IMR-90 (cell line): ENCODE measurements around the gene F3. TPM values are rescaled to one million over a fixed set of nuclear protein-coding genes. Genes with fewer than 3 reads are reported as not detected.

Source experiments
- ATAC-seq: fragments of 200-7000 bp; cut with Tn5 transposase; 2 replicates; pipeline ENCODE4 v1.9.1; 2020; ENCODE audit warnings: low read depth, mild to moderate bottlenecking, moderate library complexity
- BruUV-seq: library from RNA; stranded (reverse); fragments of 400-500 nt; replicated peaks from 2 replicates; lab custom pipeline; 2021; lab: Mats Ljungman, UMichigan
- CTCF ChIA-PET: fragments of 300-600 bp; formaldehyde crosslinking; extraction: SDS; loops from one replicate; lab custom pipeline; 2021; ENCODE audit warnings: antibody characterized with exemption; lab: Yijun Ruan, JAX
- POLR2A ChIA-PET: fragments of 300-600 bp; sonication (Branson Sonifier 250); formaldehyde crosslinking; loops from one replicate; lab custom pipeline; 2022; ENCODE audit warnings: antibody characterized with exemption; ENCODE audit not compliant: unreplicated experiment; lab: Charles Lee
- DNase-seq: peaks from one replicate; pipeline ENCODE4 v3.0.0; 2013
- H2AFZ ChIP-seq: replicated peaks from 2 replicates; pipeline ENCODE3; 2013; ENCODE audit warnings: low read length, mild to moderate bottlenecking; ENCODE audit not compliant: poor library complexity
- H2AK5ac ChIP-seq: 2 replicates; pipeline ENCODE4 v1.6.1; 2013; ENCODE audit warnings: low read depth, low read length, inconsistent platforms
- H2AK9ac ChIP-seq: replicated peaks from 2 replicates; pipeline ENCODE3; 2013; ENCODE audit warnings: mild to moderate bottlenecking, low read depth, low read length, moderate library complexity; ENCODE audit not compliant: poor library complexity
- H2BK120ac ChIP-seq: 2 replicates; pipeline ENCODE4 v1.6.1; 2013; ENCODE audit warnings: low read depth, low read length, inconsistent platforms
- H2BK15ac ChIP-seq: 3 replicates; pipeline ENCODE4 v1.6.1; 2013; ENCODE audit warnings: low read depth, low read length, inconsistent platforms
- H2BK20ac ChIP-seq: 2 replicates; pipeline ENCODE4 v1.6.1; 2013; ENCODE audit warnings: low read depth, mild to moderate bottlenecking, inconsistent platforms, low read length, moderate library complexity
- H2BK5ac ChIP-seq: 2 replicates; pipeline ENCODE4 v1.6.1; 2013; ENCODE audit warnings: mild to moderate bottlenecking, low read depth, low read length, inconsistent platforms; ENCODE audit not compliant: poor library complexity, severe bottlenecking
- H3K14ac ChIP-seq: replicated peaks from 2 replicates; pipeline ENCODE4 v1.6.1; 2013; ENCODE audit warnings: low read depth, low read length, inconsistent platforms
- H3K18ac ChIP-seq: 2 replicates; pipeline ENCODE4 v1.6.1; 2013; ENCODE audit warnings: low read depth, low read length, control low read depth
- H3K23ac ChIP-seq: 2 replicates; pipeline ENCODE4 v1.6.1; 2013; ENCODE audit warnings: low read depth, low read length, inconsistent platforms
- H3K27ac ChIP-seq: 2 replicates; pipeline ENCODE4 v1.5.1; 2013; ENCODE audit warnings: mild to moderate bottlenecking, control low read depth, low read length; ENCODE audit not compliant: insufficient read depth
- H3K27me3 ChIP-seq: 2 replicates; pipeline ENCODE4 v1.6.1; 2013; ENCODE audit warnings: low read length; ENCODE audit not compliant: control insufficient read depth, insufficient read depth
- H3K36me3 ChIP-seq: 2 replicates; pipeline ENCODE4 v1.6.1; 2013; ENCODE audit warnings: low read length, mixed read lengths; ENCODE audit not compliant: control insufficient read depth, insufficient read depth
- H3K4ac ChIP-seq: 2 replicates; pipeline ENCODE4 v1.6.1; 2013; ENCODE audit warnings: low read depth, low read length, inconsistent platforms
- H3K4me1 ChIP-seq: 2 replicates; pipeline ENCODE4 v1.6.1; 2013; ENCODE audit warnings: low read length, mixed read lengths; ENCODE audit not compliant: control insufficient read depth, insufficient read depth
- H3K4me2 ChIP-seq: 2 replicates; pipeline ENCODE4 v1.6.1; 2013; ENCODE audit warnings: low read depth, mild to moderate bottlenecking, control low read depth, low read length, moderate library complexity
- H3K4me3 ChIP-seq: 2 replicates; pipeline ENCODE4 v1.5.1; 2013; ENCODE audit warnings: low read depth, mild to moderate bottlenecking, control low read depth, low read length, moderate library complexity; ENCODE audit not compliant: insufficient read depth
- H3K56ac ChIP-seq: 2 replicates; pipeline ENCODE4 v1.6.1; 2013; ENCODE audit warnings: low read length, inconsistent platforms; ENCODE audit not compliant: insufficient read depth; ENCODE audit errors: extremely low read depth
- H3K79me1 ChIP-seq, 2 experiments: 2 replicates each; pipeline ENCODE4 v1.6.1; 2013; ENCODE audit warnings: low read length in 2 of 2, inconsistent platforms in 1 of 2, low read depth in 1 of 2
- H3K9ac ChIP-seq: 2 replicates; pipeline ENCODE4 v1.6.1; 2013; ENCODE audit warnings: low read depth, low read length, control low read depth
- H3K9me1 ChIP-seq: 2 replicates; pipeline ENCODE4 v1.6.1; 2013; ENCODE audit warnings: low read length, inconsistent platforms; ENCODE audit not compliant: insufficient read depth
- H3K9me3 ChIP-seq: 2 replicates; pipeline ENCODE4 v1.6.1; 2013; ENCODE audit warnings: low read length; ENCODE audit not compliant: control insufficient read depth, insufficient read depth
- H4K20me1 ChIP-seq: 2 replicates; pipeline ENCODE4 v1.6.1; 2013; ENCODE audit warnings: low read length, inconsistent platforms; ENCODE audit not compliant: insufficient read depth
- H4K5ac ChIP-seq: 2 replicates; pipeline ENCODE4 v1.6.1; 2013; ENCODE audit warnings: mild to moderate bottlenecking, low read depth, low read length, control low read depth
- H4K8ac ChIP-seq, 2 experiments: 2 replicates each; pipeline ENCODE4 v1.6.1; 2013; ENCODE audit warnings: low read depth in 2 of 2, low read length in 2 of 2, control low read depth in 1 of 2, inconsistent platforms in 1 of 2
- H4K91ac ChIP-seq: 2 replicates; pipeline ENCODE4 v1.6.1; 2013; ENCODE audit warnings: low read depth, low read length, inconsistent platforms; ENCODE audit not compliant: insufficient read depth
- BHLHE40 ChIP-seq: fragments of 150-350 bp; IDR thresholded peaks from 2 replicates; pipeline ENCODE4 v1.6.1; 2016; ENCODE audit warnings: mild to moderate bottlenecking, low read depth, low read length
- CEBPB ChIP-seq: IDR thresholded peaks from 2 replicates; pipeline ENCODE4 v1.6.1; 2012; ENCODE audit warnings: low read depth, low read length, improper control_type of control experiment
- CHD1 ChIP-seq: IDR thresholded peaks from 2 replicates; pipeline ENCODE4 v1.6.1; 2012; ENCODE audit warnings: low read depth, low read length, improper control_type of control experiment
- FOS ChIP-seq: fragments of 150-350 bp; IDR thresholded peaks from 2 replicates; pipeline ENCODE4 v1.6.1; 2016; ENCODE audit warnings: low read depth, low read length
- MAFK ChIP-seq: IDR thresholded peaks from 2 replicates; pipeline ENCODE4 v1.6.1; 2012; ENCODE audit warnings: low read depth, low read length, improper control_type of control experiment
- MAZ ChIP-seq: IDR thresholded peaks from 2 replicates; pipeline ENCODE4 v1.6.1; 2012; ENCODE audit warnings: low read depth, mild to moderate bottlenecking, low read length, improper control_type of control experiment, moderate library complexity, borderline replicate concordance
- MXI1 ChIP-seq: IDR thresholded peaks from 2 replicates; pipeline ENCODE4 v1.6.1; 2012; ENCODE audit warnings: low read depth, mild to moderate bottlenecking, low read length, moderate library complexity, borderline replicate concordance
- NFE2L2 ChIP-seq: fragments of 150-350 bp; IDR thresholded peaks from 2 replicates; pipeline ENCODE4 v1.6.1; 2016; ENCODE audit warnings: low read depth, mild to moderate bottlenecking, low read length
- POLR2A ChIP-seq: IDR thresholded peaks from 2 replicates; pipeline ENCODE4 v1.6.1; 2012; ENCODE audit warnings: mild to moderate bottlenecking, low read depth, low read length
- RAD21 ChIP-seq: IDR thresholded peaks from 2 replicates; pipeline ENCODE4 v1.6.1; 2012; ENCODE audit warnings: low read length, improper control_type of control experiment
- RCOR1 ChIP-seq: IDR thresholded peaks from 2 replicates; pipeline ENCODE4 v1.6.1; 2012; ENCODE audit warnings: mild to moderate bottlenecking, low read length, improper control_type of control experiment; ENCODE audit not compliant: insufficient replicate concordance
- RFX5 ChIP-seq: IDR thresholded peaks from 2 replicates; pipeline ENCODE4 v1.8.0; 2012; ENCODE audit warnings: low read depth, mild to moderate bottlenecking, low read length, moderate library complexity
- SMC3 ChIP-seq: fragments of 150-350 bp; IDR thresholded peaks from 2 replicates; pipeline ENCODE4 v1.6.1; 2016; ENCODE audit warnings: low read depth, mild to moderate bottlenecking, antibody characterized with exemption, low read length, moderate library complexity
- WGBS, 2 experiments: methylation state at CpG; one replicate each; pipeline versions ENCODE4 v1.1.5 to v1.1.7; 2013; ENCODE audit warnings: missing lambda C conversion rate in 2 of 2; ENCODE audit not compliant: insufficient read length in 1 of 2; ENCODE audit errors: extremely low coverage in 2 of 2; 5-methylcytosine and 5-hydroxymethylcytosine counted together
- dilution Hi-C: fragments of 300-500 bp; cut with HindIII; formaldehyde crosslinking; loops from one replicate; pipeline ENCODE4 v1.14.3; 2018; ENCODE audit warnings: low sequenced_read_pairs; ENCODE audit not compliant: unreplicated experiment
- in situ Hi-C: fragments of 300-500 bp; cut with MboI; formaldehyde crosslinking; loops from 3 replicates; pipeline ENCODE4 v1.14.3; 2019; ENCODE audit warnings: low sequenced_read_pairs, inconsistent platforms, mixed read lengths
- intact Hi-C: fragments of 100-400 bp; cut with micrococcal nuclease; formaldehyde crosslinking; loops from 2 replicates; pipeline ENCODE4 v1.10.0; 2022
- polyA plus RNA-seq, 3 experiments: library from polyadenylated mRNA; depleted of rRNA; stranded (reverse); fragments of >200 nt; gene quantifications; 2 replicates each; pipeline ENCODE4 v1.2.3, GENCODE V29; 2012; ENCODE audit warnings: low replicate concordance in 1 of 3
- total RNA-seq: library from RNA; depleted of rRNA; stranded (reverse); fragments of >200 nt; gene quantifications from 2 replicates; pipeline ENCODE4 v1.2.3, GENCODE V29; 2012
- TF ChIP-seq, protein P1 (sequence below): fragments of 150-350 bp; IDR thresholded peaks from 2 replicates; pipeline ENCODE4 v1.6.1; 2016; ENCODE audit warnings: low read depth, mild to moderate bottlenecking, low read length, moderate library complexity, borderline replicate concordance
- TF ChIP-seq, protein P2 (sequence below): conservative IDR thresholded peaks from 2 replicates; pipeline ENCODE4 v1.5.1; 2012; ENCODE audit warnings: mild to moderate bottlenecking, low read depth, low read length, improper control_type of control experiment
- TF ChIP-seq, protein P3 (sequence below): fragments of 150-350 bp; IDR thresholded peaks from 2 replicates; pipeline ENCODE4 v1.6.1; 2017; ENCODE audit warnings: mild to moderate bottlenecking, antibody characterized with exemption, low read length, low read depth

F3 gene
- total and polyA plus RNA-seq, 2 of the 4 experiments (the other 2 are of a cell fraction) = 75.6 to 126 TPM

DNA sequence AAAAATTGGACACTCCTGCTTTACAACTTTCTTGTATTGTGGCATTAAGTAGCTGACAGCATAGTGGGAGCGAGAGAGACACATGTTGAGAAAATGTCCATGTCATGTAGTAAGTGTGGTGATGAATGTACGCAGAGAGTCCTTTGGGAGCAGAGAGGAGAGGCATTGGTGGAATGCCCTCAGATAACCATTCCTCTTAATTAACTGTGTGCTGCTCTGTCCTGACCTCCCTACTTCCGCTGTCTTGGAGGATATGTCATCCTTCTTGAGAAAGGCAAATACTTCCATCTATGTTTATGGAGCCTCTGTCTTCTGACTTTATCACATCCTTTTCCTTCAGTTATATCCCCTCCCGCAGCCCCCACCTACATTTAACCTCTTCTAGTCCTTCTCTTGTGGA lies 38.4 kb downstream of the F3 start:
- Histone ChIP-seq H3K56ac (no peak overlapping the region), H2BK20ac (no peak overlapping the region), H3K27me3 (no peaks in the 10 kb centered on the region), H3K9me3 (no peaks in the 10 kb centered on the region), H2AK9ac (no peak overlapping the region), H3K36me3 (peaks cover 18% of the 10 kb centered on the region), H2AK5ac (no peak overlapping the region), H3K18ac (no peak overlapping the region), H4K91ac (no peak overlapping the region), H3K4ac (no peak overlapping the region), H3K4me1 (no peaks in the 10 kb centered on the region), H3K79me1 (peaks cover 0 to 2% of the 10 kb centered on the region in 2 experiments; a peak in 1 of 4 replicates), H2BK5ac (no peak overlapping the region), H3K14ac (no peak overlapping the region), H2BK15ac (no peak overlapping the region), H3K9me1 (no peaks in the 10 kb centered on the region; the same call in 1 of the 2 replicates), H3K4me2 (no peak overlapping the region), H4K20me1 (no peaks in the 10 kb centered on the region), H4K5ac (no peak overlapping the region), H3K27ac (no peak overlapping the region), H3K23ac (no peak overlapping the region), H3K4me3 (no peak overlapping the region), H4K8ac (no peak overlapping the region), H3K9ac (no peak overlapping the region), H2BK120ac (no peak overlapping the region), H2AFZ (no peak overlapping the region)
- ATAC-seq (no peak), DNase-seq (no peak)
- intact Hi-C loops = no loop called here
- in situ Hi-C loops = no loop called here
- BruUV-seq = no TSS peak
- ChIA-PET CTCF (interaction anchor here (0.7 kb wide), 1 partner anchor 397 kb away, joined by 3 read pairs; no protein-coding TSS in a partner anchor), POLR2A (no interaction called here)
- WGBS, 2 experiments = 40% methylated on average over 1 of the region's 4 CpGs; no CpG with 5 or more reads in 1 of the 2 experiments
- dilution Hi-C loops = no loop called here
- no peak for TF ChIP-seq MAZ
- no peak for TF ChIP-seq FOS
- TF ChIP-seq, protein P1, sequence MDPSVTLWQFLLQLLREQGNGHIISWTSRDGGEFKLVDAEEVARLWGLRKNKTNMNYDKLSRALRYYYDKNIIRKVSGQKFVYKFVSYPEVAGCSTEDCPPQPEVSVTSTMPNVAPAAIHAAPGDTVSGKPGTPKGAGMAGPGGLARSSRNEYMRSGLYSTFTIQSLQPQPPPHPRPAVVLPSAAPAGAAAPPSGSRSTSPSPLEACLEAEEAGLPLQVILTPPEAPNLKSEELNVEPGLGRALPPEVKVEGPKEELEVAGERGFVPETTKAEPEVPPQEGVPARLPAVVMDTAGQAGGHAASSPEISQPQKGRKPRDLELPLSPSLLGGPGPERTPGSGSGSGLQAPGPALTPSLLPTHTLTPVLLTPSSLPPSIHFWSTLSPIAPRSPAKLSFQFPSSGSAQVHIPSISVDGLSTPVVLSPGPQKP = no peak
- TF ChIP-seq POLR2A = no peak
- no peak for TF ChIP-seq SMC3
- TF ChIP-seq NFE2L2 = no peak
- TF ChIP-seq CEBPB = no peak
- TF ChIP-seq RFX5 = no peak
- no peak for TF ChIP-seq CHD1
- TF ChIP-seq BHLHE40 = no peak
- no peak for TF ChIP-seq RCOR1
- no peak for TF ChIP-seq MAFK
- TF ChIP-seq, protein P2, sequence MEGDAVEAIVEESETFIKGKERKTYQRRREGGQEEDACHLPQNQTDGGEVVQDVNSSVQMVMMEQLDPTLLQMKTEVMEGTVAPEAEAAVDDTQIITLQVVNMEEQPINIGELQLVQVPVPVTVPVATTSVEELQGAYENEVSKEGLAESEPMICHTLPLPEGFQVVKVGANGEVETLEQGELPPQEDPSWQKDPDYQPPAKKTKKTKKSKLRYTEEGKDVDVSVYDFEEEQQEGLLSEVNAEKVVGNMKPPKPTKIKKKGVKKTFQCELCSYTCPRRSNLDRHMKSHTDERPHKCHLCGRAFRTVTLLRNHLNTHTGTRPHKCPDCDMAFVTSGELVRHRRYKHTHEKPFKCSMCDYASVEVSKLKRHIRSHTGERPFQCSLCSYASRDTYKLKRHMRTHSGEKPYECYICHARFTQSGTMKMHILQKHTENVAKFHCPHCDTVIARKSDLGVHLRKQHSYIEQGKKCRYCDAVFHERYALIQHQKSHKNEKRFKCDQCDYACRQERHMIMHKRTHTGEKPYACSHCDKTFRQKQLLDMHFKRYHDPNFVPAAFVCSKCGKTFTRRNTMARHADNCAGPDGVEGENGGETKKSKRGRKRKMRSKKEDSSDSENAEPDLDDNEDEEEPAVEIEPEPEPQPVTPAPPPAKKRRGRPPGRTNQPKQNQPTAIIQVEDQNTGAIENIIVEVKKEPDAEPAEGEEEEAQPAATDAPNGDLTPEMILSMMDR = no peak
- TF ChIP-seq MXI1 = no peak
- TF ChIP-seq, protein P3, sequence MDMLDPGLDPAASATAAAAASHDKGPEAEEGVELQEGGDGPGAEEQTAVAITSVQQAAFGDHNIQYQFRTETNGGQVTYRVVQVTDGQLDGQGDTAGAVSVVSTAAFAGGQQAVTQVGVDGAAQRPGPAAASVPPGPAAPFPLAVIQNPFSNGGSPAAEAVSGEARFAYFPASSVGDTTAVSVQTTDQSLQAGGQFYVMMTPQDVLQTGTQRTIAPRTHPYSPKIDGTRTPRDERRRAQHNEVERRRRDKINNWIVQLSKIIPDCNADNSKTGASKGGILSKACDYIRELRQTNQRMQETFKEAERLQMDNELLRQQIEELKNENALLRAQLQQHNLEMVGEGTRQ = no peak
- no peak for TF ChIP-seq RAD21
